SU-DHL-6 (cell line): ENCODE measurements around the gene TLK1.
"Not testable (repeated sequence)": the region's sequence is repeated elsewhere in the genome, so short reads cannot be mapped to it uniquely, and the experiment has no call there.

Experiments used
- CTCF ChIP-seq: fragments of 200-600 bp; sonication (generic); IDR thresholded peaks from one replicate; pipeline ENCODE4 v1.5.1; 2017; ENCODE audit warnings: antibody characterized with exemption, mild to moderate bottlenecking, low read length, moderate library complexity; ENCODE audit not compliant: insufficient read depth, poor library complexity, severe bottlenecking
- EZH2phosphoT487 ChIP-seq: fragments of 200-600 bp; sonication (generic), shearing (Covaris generic); conservative IDR thresholded peaks from 2 replicates; pipeline ENCODE4 v1.6.1; 2018; ENCODE audit warnings: mild to moderate bottlenecking, antibody characterized with exemption, low read length, moderate library complexity, mixed read lengths

GRCh38 chr2:171162522-171163197 is 2.0 kb upstream of the TLK1 start:
- not testable (repeated sequence) for TF ChIP-seq EZH2phosphoT487, CTCF
